Measurements from ENCODE around the gene KCMF1. TPM values are rescaled to one million over a fixed set of nuclear protein-coding genes. Genes with fewer than 3 reads are reported as not detected.

Gene KCMF1
- total and polyA plus RNA-seq, 2 of the 13 experiments (the other 11 are each of a cell fraction or from before 2014, with no cell fraction given): 62.1 to 116 TPM

DNA sequence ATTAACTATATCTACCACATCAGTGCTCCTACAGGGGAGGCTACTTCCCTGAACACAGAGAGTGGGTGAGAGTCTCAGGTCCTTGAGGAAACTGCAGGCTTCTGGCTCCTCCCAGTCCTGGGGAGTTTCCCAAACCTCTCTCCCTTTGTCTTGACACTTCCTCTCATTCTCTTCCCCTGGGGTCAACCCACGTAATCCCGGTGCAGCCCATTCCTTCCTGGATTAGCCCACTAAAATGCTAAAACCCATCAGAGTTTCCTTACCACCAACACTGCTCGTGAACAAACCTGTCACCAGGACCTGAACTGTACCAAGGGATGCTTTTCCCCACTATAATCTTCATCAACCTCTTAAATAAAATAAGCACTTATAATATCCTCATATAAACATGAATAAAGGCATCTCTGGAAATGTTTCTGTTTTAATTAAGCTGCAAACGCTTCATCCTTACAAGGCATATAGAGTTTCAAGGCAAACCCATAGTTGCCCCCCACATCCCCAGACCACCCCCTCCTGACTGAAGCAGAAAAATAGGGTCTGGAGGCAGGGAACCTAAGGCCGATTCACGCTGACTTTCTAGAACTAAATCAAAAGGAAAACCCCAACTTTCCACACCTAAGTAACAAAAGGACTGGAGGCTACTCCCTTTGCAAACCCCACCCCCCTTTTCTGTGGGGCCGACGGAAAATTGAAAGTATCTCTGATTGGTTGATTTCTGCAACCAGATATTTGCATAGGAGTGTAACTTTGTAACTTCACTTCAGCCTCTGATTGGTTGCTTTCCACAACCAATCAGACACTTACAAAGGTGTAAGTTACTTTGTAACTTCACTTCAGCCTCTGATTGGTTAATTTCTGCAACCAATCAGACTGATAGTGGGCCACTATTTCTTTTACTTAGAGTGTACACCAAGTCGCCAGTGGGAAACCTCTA lies 46.5 kb upstream of the KCMF1 start (continued):
- TF ChIP-seq, protein P1, sequence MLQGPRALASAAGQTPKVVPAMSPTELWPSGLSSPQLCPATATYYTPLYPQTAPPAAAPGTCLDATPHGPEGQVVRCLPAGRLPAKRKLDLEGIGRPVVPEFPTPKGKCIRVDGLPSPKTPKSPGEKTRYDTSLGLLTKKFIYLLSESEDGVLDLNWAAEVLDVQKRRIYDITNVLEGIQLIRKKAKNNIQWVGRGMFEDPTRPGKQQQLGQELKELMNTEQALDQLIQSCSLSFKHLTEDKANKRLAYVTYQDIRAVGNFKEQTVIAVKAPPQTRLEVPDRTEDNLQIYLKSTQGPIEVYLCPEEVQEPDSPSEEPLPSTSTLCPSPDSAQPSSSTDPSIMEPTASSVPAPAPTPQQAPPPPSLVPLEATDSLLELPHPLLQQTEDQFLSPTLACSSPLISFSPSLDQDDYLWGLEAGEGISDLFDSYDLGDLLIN (CRISPR knock-in tag; IDR thresholded peaks at IDR 0.05; ENCODE audit: borderline replicate concordance): no peak
- TF ChIP-seq KDM5A (IDR thresholded peaks at IDR 0.05; ENCODE audit: borderline replicate concordance, low read length): 0 out of 2 replicates have a peak, but pooled peaks have one; percentile 30
- no peak for TF ChIP-seq TP53 (CRISPR knock-in tag; conservative IDR thresholded peaks at IDR 0.05)
- no peak for TF ChIP-seq ZSCAN20 (CRISPR knock-in tag; IDR thresholded peaks at IDR 0.05; ENCODE audit: borderline replicate concordance)
- no peak for TF ChIP-seq MBD4 (IDR thresholded peaks at IDR 0.05; ENCODE audit: borderline replicate concordance, low read length)
- no peak for TF ChIP-seq BRCA1 (CRISPR knock-in tag; IDR thresholded peaks at IDR 0.05)
- TF ChIP-seq TOE1 (CRISPR knock-in tag; IDR thresholded peaks at IDR 0.05): 0 out of 2 replicates have a peak, but pooled peaks have one; percentile 23
- TF ChIP-seq RELA (CRISPR knock-in tag; IDR thresholded peaks at IDR 0.05): no peak
- no peak for TF ChIP-seq ZNF10 (CRISPR knock-in tag; IDR thresholded peaks at IDR 0.05; ENCODE audit: borderline replicate concordance, low read depth)
- TF ChIP-seq, protein P2, sequence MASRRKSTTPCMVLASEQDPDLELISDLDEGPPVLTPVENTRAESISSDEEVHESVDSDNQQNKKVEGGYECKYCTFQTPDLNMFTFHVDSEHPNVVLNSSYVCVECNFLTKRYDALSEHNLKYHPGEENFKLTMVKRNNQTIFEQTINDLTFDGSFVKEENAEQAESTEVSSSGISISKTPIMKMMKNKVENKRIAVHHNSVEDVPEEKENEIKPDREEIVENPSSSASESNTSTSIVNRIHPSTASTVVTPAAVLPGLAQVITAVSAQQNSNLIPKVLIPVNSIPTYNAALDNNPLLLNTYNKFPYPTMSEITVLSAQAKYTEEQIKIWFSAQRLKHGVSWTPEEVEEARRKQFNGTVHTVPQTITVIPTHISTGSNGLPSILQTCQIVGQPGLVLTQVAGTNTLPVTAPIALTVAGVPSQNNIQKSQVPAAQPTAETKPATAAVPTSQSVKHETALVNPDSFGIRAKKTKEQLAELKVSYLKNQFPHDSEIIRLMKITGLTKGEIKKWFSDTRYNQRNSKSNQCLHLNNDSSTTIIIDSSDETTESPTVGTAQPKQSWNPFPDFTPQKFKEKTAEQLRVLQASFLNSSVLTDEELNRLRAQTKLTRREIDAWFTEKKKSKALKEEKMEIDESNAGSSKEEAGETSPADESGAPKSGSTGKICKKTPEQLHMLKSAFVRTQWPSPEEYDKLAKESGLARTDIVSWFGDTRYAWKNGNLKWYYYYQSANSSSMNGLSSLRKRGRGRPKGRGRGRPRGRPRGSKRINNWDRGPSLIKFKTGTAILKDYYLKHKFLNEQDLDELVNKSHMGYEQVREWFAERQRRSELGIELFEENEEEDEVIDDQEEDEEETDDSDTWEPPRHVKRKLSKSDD (CRISPR knock-in tag; IDR thresholded peaks at IDR 0.05; ENCODE audit: low read depth): no peak
- no peak for TF ChIP-seq ATM (IDR thresholded peaks at IDR 0.05; ENCODE audit: borderline replicate concordance)
- no peak for TF ChIP-seq RNF219 (CRISPR knock-in tag; IDR thresholded peaks at IDR 0.05)
- TF ChIP-seq ARID3A (IDR thresholded peaks at IDR 0.05; ENCODE audit: low read depth, low read length): no peak
- TF ChIP-seq ZNF33A (CRISPR knock-in tag; IDR thresholded peaks at IDR 0.05; ENCODE audit: borderline replicate concordance): no peak
- no peak for TF ChIP-seq MATR3 (CRISPR knock-in tag; IDR thresholded peaks at IDR 0.05)
- TF ChIP-seq ESRRA (CRISPR knock-in tag; IDR thresholded peaks at IDR 0.05; ENCODE audit: low read depth): no peak
- peak; percentile 43; the same call in 1 of the 2 replicates for TF ChIP-seq ATF1 (CRISPR knock-in tag; IDR thresholded peaks at IDR 0.05)
- TF ChIP-seq, protein P3, sequence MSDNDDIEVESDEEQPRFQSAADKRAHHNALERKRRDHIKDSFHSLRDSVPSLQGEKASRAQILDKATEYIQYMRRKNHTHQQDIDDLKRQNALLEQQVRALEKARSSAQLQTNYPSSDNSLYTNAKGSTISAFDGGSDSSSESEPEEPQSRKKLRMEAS (IDR thresholded peaks at IDR 0.05): no peak
- TF ChIP-seq ZFY (CRISPR knock-in tag; IDR thresholded peaks at IDR 0.05): no peak
- TF ChIP-seq RCOR2 (CRISPR knock-in tag; IDR thresholded peaks at IDR 0.05): no peak
- no peak for TF ChIP-seq JUND (CRISPR knock-in tag; IDR thresholded peaks at IDR 0.05)
- no peak for TF ChIP-seq SIN3B (IDR thresholded peaks at IDR 0.05; ENCODE audit: low read length)
